ENCODE results near the gene BASP1.
"Not testable (repeated sequence)": the region's sequence is repeated elsewhere in the genome, so short reads cannot be mapped to it uniquely, and the experiment has no call there.

The BASP1 gene

GRCh38 chr5:17255471-17256021, 38.1 kb downstream of the BASP1 start:
- in situ Hi-C loops (cut with MboI; ENCODE audit: low pct_unique_long_range_greater_than_20kb, low sequenced_read_pairs, unreplicated experiment) = no loop called here
- no peak for TF ChIP-seq CTCF (IDR thresholded peaks at IDR 0.05; ENCODE audit: extremely low read depth, insufficient read depth, missing control alignments)
- DNase-seq (ENCODE audit: low spot score) = peak; percentile 27

- DNase-seq (ENCODE audit: low spot score) = no peak
These were observed 38.7 kb downstream of the BASP1 start for GRCh38 chr5:17256171-17256570.

GRCh38 chr5:17256839-17257238, 39.4 kb downstream of the BASP1 start:
- TF ChIP-seq CTCF (IDR thresholded peaks at IDR 0.05; ENCODE audit: extremely low read depth, insufficient read depth, missing control alignments) = no peak
- in situ Hi-C loops (cut with MboI; ENCODE audit: low pct_unique_long_range_greater_than_20kb, low sequenced_read_pairs, unreplicated experiment) = no loop called here
- DNase-seq (ENCODE audit: low spot score) = no peak

More at GRCh38 chr5:17256171-17256570, 38.7 kb downstream of the BASP1 start:
- in situ Hi-C loops (cut with MboI; ENCODE audit: low pct_unique_long_range_greater_than_20kb, low sequenced_read_pairs, unreplicated experiment) = no loop called here
- no peak for TF ChIP-seq CTCF (IDR thresholded peaks at IDR 0.05; ENCODE audit: extremely low read depth, insufficient read depth, missing control alignments)

- TF ChIP-seq CTCF (IDR thresholded peaks at IDR 0.05; ENCODE audit: extremely low read depth, insufficient read depth, missing control alignments) = no peak
- in situ Hi-C loops (cut with MboI; ENCODE audit: low pct_unique_long_range_greater_than_20kb, low sequenced_read_pairs, unreplicated experiment) = no loop called here
- DNase-seq (ENCODE audit: low spot score) = peak; percentile 52
These were observed 40.4 kb downstream of the BASP1 start for GRCh38 chr5:17257705-17258273.

- no peak for DNase-seq (ENCODE audit: low spot score)
- TF ChIP-seq CTCF (IDR thresholded peaks at IDR 0.05; ENCODE audit: extremely low read depth, insufficient read depth, missing control alignments) = no peak
- in situ Hi-C loops (cut with MboI; ENCODE audit: low pct_unique_long_range_greater_than_20kb, low sequenced_read_pairs, unreplicated experiment) = no loop called here
These were observed 41.0 kb downstream of the BASP1 start for GRCh38 chr5:17258431-17258830.

GRCh38 chr5:17259012-17259411, 41.6 kb downstream of the BASP1 start:
- in situ Hi-C loops (cut with MboI; ENCODE audit: low pct_unique_long_range_greater_than_20kb, low sequenced_read_pairs, unreplicated experiment); DNase-seq (ENCODE audit: low spot score): not testable (repeated sequence)

- in situ Hi-C loops (cut with MboI; ENCODE audit: low pct_unique_long_range_greater_than_20kb, low sequenced_read_pairs, unreplicated experiment) = no loop called here
- no peak for DNase-seq (ENCODE audit: low spot score)
- no peak for TF ChIP-seq CTCF (IDR thresholded peaks at IDR 0.05; ENCODE audit: extremely low read depth, insufficient read depth, missing control alignments)
These were observed 42.3 kb downstream of the BASP1 start for GRCh38 chr5:17259630-17260257.
